ENCODE measurements around the gene NEK1.

NEK1 gene

GRCh38 chr4:169658196-169658595, 45.8 kb upstream of the NEK1 start:
- TF ChIP-seq, protein P1, sequence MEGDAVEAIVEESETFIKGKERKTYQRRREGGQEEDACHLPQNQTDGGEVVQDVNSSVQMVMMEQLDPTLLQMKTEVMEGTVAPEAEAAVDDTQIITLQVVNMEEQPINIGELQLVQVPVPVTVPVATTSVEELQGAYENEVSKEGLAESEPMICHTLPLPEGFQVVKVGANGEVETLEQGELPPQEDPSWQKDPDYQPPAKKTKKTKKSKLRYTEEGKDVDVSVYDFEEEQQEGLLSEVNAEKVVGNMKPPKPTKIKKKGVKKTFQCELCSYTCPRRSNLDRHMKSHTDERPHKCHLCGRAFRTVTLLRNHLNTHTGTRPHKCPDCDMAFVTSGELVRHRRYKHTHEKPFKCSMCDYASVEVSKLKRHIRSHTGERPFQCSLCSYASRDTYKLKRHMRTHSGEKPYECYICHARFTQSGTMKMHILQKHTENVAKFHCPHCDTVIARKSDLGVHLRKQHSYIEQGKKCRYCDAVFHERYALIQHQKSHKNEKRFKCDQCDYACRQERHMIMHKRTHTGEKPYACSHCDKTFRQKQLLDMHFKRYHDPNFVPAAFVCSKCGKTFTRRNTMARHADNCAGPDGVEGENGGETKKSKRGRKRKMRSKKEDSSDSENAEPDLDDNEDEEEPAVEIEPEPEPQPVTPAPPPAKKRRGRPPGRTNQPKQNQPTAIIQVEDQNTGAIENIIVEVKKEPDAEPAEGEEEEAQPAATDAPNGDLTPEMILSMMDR (IDR thresholded peaks at IDR 0.05; ENCODE audit: insufficient read depth, low read length, missing control alignments), result no peak
- no peak overlapping the region for H3K4me3 ChIP-seq (ENCODE audit: low read depth, low read length)
- CTCF ChIA-PET, result interaction anchor here (1.4 to 5.4 kb wide), 3 partner anchors 9 to 45 kb away, joined by 3 to 24 read pairs (median 6); partner anchors contain the start of gene NEK1
- DNase-seq (ENCODE audit: low read depth, low spot score), result no peak
- POLR2A ChIA-PET, result interaction anchor here (0.5 kb wide), 1 partner anchor 38 kb away, joined by 4 read pairs; no protein-coding TSS in a partner anchor

- TF ChIP-seq, protein P1 (IDR thresholded peaks at IDR 0.05; ENCODE audit: insufficient read depth, low read length, missing control alignments), result no peak
- ChIA-PET POLR2A (interaction anchor here (0.5 kb wide), 1 partner anchor 38 kb away, joined by 4 read pairs; no protein-coding TSS in a partner anchor), CTCF (no interaction called here)
- no peak for DNase-seq (ENCODE audit: low read depth, low spot score)
- no peak overlapping the region for H3K4me3 ChIP-seq (ENCODE audit: low read depth, low read length)
These were observed 45.2 kb upstream of the NEK1 start for GRCh38 chr4:169657470-169658107.

GRCh38 chr4:169655401-169655800, 43.0 kb upstream of the NEK1 start:
- ChIA-PET CTCF (interaction anchor here (0.8 to 1.0 kb wide), 2 partner anchors 14 to 42 kb away, joined by 3 read pairs; no protein-coding TSS in a partner anchor), POLR2A (no interaction called here)
- H3K4me3 ChIP-seq (ENCODE audit: low read depth, low read length), result no peak overlapping the region
- TF ChIP-seq, protein P1 (IDR thresholded peaks at IDR 0.05; ENCODE audit: insufficient read depth, low read length, missing control alignments), result no peak
- DNase-seq (ENCODE audit: low read depth, low spot score), result no peak

DNA sequence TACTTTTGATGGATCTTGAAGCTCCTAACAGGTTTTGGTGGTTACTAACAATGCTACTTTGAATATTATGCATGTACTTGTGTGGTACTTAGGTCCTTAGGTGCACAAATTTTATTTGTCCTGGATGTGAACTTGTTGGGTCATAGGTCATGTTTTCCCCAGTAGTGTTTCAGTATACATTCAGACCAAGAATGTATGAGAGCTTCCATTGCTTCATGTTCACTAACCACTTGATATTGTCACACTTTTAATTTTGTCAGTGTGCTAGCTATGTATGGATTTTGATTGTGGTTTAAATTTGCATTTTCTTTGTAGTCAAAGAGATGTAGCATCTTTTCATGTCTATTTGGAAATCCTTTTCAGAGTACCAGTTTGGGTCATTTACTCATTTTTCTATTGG, 40.2 kb upstream of the NEK1 start:
- POLR2A ChIA-PET, result interaction anchor here (1.0 kb wide), 1 partner anchor 373 kb away, joined by 3 read pairs; the partner anchor contains the start of gene MFAP3L

DNA sequence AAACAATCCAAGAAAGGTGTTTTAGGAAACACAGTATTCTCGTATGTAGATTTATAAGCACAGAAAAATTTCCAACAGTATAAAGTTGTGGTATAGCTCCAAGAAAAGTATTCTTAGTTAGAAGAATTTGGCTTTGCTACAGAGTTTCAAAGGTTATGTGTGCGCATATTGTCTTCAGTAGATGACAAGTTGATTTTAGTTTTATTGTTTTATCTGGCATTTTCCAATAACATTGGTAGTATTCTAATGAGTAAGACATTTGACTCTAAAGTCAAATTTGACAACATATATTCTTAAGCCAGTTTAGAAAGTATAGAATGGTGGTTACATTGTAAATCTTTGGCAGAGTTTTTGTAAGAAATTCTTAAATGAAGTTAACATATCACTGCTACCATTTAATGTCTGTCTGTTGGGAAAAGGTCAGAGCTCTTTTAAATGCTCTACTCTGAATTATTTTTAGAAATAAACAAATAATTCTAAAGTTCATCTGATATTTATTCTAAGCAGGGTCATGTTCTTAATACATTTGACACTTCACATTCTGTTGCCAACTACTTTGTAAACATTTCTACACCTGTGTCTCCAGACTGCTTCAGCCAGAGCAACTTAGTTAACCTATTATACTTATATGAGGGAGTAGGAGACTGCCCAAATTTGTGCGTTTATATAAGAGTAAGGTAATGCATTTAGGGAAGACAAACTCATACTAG, 38.0 kb upstream of the NEK1 start:
- TF ChIP-seq, protein P1 (IDR thresholded peaks at IDR 0.05; ENCODE audit: insufficient read depth, low read length, missing control alignments), result no peak
- no peak overlapping the region for H3K4me3 ChIP-seq (ENCODE audit: low read depth, low read length)
- ChIA-PET CTCF (interaction anchor here (2.1 kb wide), 1 partner anchor 8 kb away, joined by 6 read pairs; no protein-coding TSS in a partner anchor), POLR2A (interaction anchor here (0.7 kb wide), 1 partner anchor 47 kb away, joined by 3 read pairs; no protein-coding TSS in a partner anchor)
- no peak for DNase-seq (ENCODE audit: low read depth, low spot score)

More for the DNA sequence above, 40.2 kb upstream of the NEK1 start:
- TF ChIP-seq, protein P1 (IDR thresholded peaks at IDR 0.05; ENCODE audit: insufficient read depth, low read length, missing control alignments), result no peak
- no peak for DNase-seq (ENCODE audit: low read depth, low spot score)
- no peak overlapping the region for H3K4me3 ChIP-seq (ENCODE audit: low read depth, low read length)
- CTCF ChIA-PET, result interaction anchor here (1.1 kb wide), 1 partner anchor 10 kb away, joined by 3 read pairs; no protein-coding TSS in a partner anchor

Data from AG04449 (cell line).